Measurements from ENCODE around the gene SNN. TPM values are rescaled to one million over a fixed set of nuclear protein-coding genes. Genes with fewer than 3 reads are reported as not detected.

The SNN gene
- total and polyA plus RNA-seq, 9 of the 15 experiments (the other 6 are each of a cell fraction or from before 2014, with no cell fraction given): 0.07 to 2.9 (median 1.9) TPM

DNA sequence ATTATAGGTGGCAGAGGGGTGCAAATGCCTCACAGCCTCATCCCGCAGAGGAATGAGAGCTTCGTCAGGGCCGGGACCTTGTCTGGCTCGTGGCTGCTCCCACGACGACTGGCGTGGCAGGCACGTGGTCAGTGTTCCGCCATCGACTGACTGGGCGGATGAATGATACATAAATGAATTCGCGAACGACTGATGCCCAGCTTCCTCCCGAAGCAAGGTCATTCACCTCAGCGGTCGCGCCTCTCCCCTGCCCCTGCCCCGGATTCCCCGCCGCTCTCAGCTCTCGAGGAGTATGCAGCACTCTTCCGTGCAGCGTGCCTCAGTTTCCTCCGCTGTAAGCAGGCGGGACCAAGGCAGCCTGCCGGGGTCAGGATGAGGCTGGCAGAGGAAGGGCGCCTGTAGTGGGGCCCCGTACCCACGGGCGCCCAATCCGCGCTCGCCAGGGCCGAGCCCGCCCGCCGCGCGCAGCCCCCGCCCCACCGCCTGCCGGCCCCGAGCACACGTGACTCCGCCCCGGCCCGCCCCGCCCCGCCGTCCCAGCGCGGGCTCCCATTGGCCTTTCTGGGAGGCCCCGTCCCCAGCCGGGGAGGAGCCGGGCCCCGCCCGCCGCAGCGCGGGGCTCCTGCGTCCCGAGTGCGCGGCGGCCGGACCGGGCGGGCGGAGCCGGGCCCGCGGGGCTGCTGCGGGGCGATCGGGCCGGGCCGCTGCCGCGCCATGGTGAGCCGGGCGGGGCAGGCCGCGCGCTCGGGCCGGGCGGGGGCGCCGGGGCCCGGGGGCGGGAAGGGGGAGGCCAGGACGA is at the start of gene SNN (continued):
- peak; percentile 48; the same call in 1 of the 2 replicates for TF ChIP-seq PHF8 (IDR thresholded peaks at IDR 0.05; ENCODE audit: borderline replicate concordance, low read length)
- peak; percentile 69 for TF ChIP-seq CXXC5 (CRISPR knock-in tag; IDR thresholded peaks at IDR 0.05)
- TF ChIP-seq, protein P1, sequence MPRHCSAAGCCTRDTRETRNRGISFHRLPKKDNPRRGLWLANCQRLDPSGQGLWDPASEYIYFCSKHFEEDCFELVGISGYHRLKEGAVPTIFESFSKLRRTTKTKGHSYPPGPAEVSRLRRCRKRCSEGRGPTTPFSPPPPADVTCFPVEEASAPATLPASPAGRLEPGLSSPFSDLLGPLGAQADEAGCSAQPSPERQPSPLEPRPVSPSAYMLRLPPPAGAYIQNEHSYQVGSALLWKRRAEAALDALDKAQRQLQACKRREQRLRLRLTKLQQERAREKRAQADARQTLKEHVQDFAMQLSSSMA (CRISPR knock-in tag; IDR thresholded peaks at IDR 0.05): no peak
- peak; percentile 20; the same call in 1 of the 2 replicates for TF ChIP-seq BHLHE40 (IDR thresholded peaks at IDR 0.05; ENCODE audit: low read length)
- TF ChIP-seq VEZF1 (CRISPR knock-in tag; IDR thresholded peaks at IDR 0.05): peak; percentile 88
- 0 out of 2 replicates have a peak, but pooled peaks have one; percentile 31 for TF ChIP-seq FOXP1 (CRISPR knock-in tag; IDR thresholded peaks at IDR 0.05)
- TF ChIP-seq GMEB1 (CRISPR knock-in tag; IDR thresholded peaks at IDR 0.05): 0 out of 2 replicates have a peak, but pooled peaks have one; percentile 7
- TF ChIP-seq MAZ (CRISPR knock-in tag; conservative IDR thresholded peaks at IDR 0.05 in 1 of 2, IDR thresholded peaks at IDR 0.05 in 1 of 2): peak; percentile 21 to 29; a peak in 1 of 4 replicates
- TF ChIP-seq, protein P2, sequence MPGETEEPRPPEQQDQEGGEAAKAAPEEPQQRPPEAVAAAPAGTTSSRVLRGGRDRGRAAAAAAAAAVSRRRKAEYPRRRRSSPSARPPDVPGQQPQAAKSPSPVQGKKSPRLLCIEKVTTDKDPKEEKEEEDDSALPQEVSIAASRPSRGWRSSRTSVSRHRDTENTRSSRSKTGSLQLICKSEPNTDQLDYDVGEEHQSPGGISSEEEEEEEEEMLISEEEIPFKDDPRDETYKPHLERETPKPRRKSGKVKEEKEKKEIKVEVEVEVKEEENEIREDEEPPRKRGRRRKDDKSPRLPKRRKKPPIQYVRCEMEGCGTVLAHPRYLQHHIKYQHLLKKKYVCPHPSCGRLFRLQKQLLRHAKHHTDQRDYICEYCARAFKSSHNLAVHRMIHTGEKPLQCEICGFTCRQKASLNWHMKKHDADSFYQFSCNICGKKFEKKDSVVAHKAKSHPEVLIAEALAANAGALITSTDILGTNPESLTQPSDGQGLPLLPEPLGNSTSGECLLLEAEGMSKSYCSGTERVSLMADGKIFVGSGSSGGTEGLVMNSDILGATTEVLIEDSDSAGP (CRISPR knock-in tag; IDR thresholded peaks at IDR 0.05): no peak
- TF ChIP-seq, protein P3, sequence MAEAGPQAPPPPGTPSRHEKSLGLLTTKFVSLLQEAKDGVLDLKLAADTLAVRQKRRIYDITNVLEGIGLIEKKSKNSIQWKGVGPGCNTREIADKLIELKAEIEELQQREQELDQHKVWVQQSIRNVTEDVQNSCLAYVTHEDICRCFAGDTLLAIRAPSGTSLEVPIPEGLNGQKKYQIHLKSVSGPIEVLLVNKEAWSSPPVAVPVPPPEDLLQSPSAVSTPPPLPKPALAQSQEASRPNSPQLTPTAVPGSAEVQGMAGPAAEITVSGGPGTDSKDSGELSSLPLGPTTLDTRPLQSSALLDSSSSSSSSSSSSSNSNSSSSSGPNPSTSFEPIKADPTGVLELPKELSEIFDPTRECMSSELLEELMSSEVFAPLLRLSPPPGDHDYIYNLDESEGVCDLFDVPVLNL (CRISPR knock-in tag; IDR thresholded peaks at IDR 0.05; ENCODE audit: low read depth): peak; percentile 66; the same call in 1 of the 2 replicates
- TF ChIP-seq FOXP4 (CRISPR knock-in tag; IDR thresholded peaks at IDR 0.05; ENCODE audit: borderline replicate concordance): no peak
- TF ChIP-seq UBTF (IDR thresholded peaks at IDR 0.05; ENCODE audit: borderline replicate concordance in 1 of 2, low read depth in 2 of 2, low read length in 2 of 2): peak in 1 of 2 experiments; percentile 46; a peak in 1 of 4 replicates
- TF ChIP-seq ZFX (CRISPR knock-in tag; IDR thresholded peaks at IDR 0.05): peak; percentile 44; the same call in 1 of the 2 replicates

All from K562 (cell line).